Nephron (organoid): ENCODE results near the gene C20orf141.
A peak's percentile ranks its signal among the peaks of the same experiment; 100 is the strongest.

Source experiments
- H3K27ac Mint-ChIP-seq, 3 experiments: 2 replicates each; pipeline ENCODE4 v1.8.0; 2020; ENCODE audit warnings: mixed read lengths in 3 of 3, mild to moderate bottlenecking in 2 of 3, moderate library complexity in 1 of 3
- H3K27me3 Mint-ChIP-seq: 2 replicates; pipeline ENCODE4 v1.8.0; 2021; ENCODE audit warnings: low read depth, mild to moderate bottlenecking, moderate library complexity, mixed read lengths
- H3K36me3 Mint-ChIP-seq: 2 replicates; pipeline ENCODE4 v1.8.0; 2020; ENCODE audit warnings: low read depth, mixed read lengths
- H3K4me1 Mint-ChIP-seq: 2 replicates; pipeline ENCODE4 v1.8.0; 2020; ENCODE audit warnings: mixed read lengths
- H3K4me3 Mint-ChIP-seq, 3 experiments: 2 replicates each; pipeline ENCODE4 v1.8.0; 2020; ENCODE audit warnings: mild to moderate bottlenecking in 3 of 3, mixed read lengths in 3 of 3, moderate library complexity in 2 of 3
- H3K9me3 Mint-ChIP-seq: 2 replicates; pipeline ENCODE4 v1.8.0; 2020; ENCODE audit warnings: mixed read lengths
- CTCF ChIP-seq, 3 experiments: fragments of 200-600 bp; sonication (generic); IDR thresholded peaks; one replicate each; pipeline ENCODE4 v1.5.0; 2021; ENCODE audit warnings: antibody characterized with exemption in 3 of 3; ENCODE audit not compliant: unreplicated experiment in 3 of 3

The C20orf141 gene

GRCh38 chr20:2840967-2841531 is 26.3 kb downstream of the C20orf141 start:
- no peak for TF ChIP-seq CTCF (IDR thresholded peaks at IDR 0.05; ENCODE audit: unreplicated experiment in 3 of 3)
- no peaks in the 10 kb centered on the region for H3K27me3 Mint-ChIP-seq
- peak overlapping the region; percentile 88 to 95 (median 94) for H3K27ac Mint-ChIP-seq
- peaks cover 12% of the 10 kb centered on the region for H3K4me1 Mint-ChIP-seq
- peaks cover 30% of the 10 kb centered on the region for H3K36me3 Mint-ChIP-seq
- no peaks in the 10 kb centered on the region for H3K9me3 Mint-ChIP-seq
- peak overlapping the region; percentile 85 to 97 (median 91) for H3K4me3 Mint-ChIP-seq

- H3K4me1 Mint-ChIP-seq: peaks cover 5% of the 10 kb centered on the region
- no peak overlapping the region for H3K4me3 Mint-ChIP-seq
- H3K9me3 Mint-ChIP-seq: no peaks in the 10 kb centered on the region
- TF ChIP-seq CTCF (IDR thresholded peaks at IDR 0.05; ENCODE audit: unreplicated experiment in 3 of 3): no peak
- peaks cover 4% of the 10 kb centered on the region for H3K36me3 Mint-ChIP-seq
- no peak overlapping the region for H3K27ac Mint-ChIP-seq
- H3K27me3 Mint-ChIP-seq: no peaks in the 10 kb centered on the region
Observed at GRCh38 chr20:2845607-2846006, 30.8 kb downstream of the C20orf141 start.

- H3K4me3 Mint-ChIP-seq: no peak overlapping the region
- H3K36me3 Mint-ChIP-seq: peaks cover 4% of the 10 kb centered on the region
- no peaks in the 10 kb centered on the region for H3K27me3 Mint-ChIP-seq
- no peak for TF ChIP-seq CTCF (IDR thresholded peaks at IDR 0.05; ENCODE audit: unreplicated experiment in 3 of 3)
- H3K4me1 Mint-ChIP-seq: no peaks in the 10 kb centered on the region
- no peaks in the 10 kb centered on the region for H3K9me3 Mint-ChIP-seq
- H3K27ac Mint-ChIP-seq: no peak overlapping the region
Observed at GRCh38 chr20:2846698-2847097, 31.9 kb downstream of the C20orf141 start.

- no peaks in the 10 kb centered on the region for H3K9me3 Mint-ChIP-seq
- H3K27ac Mint-ChIP-seq: no peak overlapping the region
- no peak for TF ChIP-seq CTCF (IDR thresholded peaks at IDR 0.05; ENCODE audit: unreplicated experiment in 3 of 3)
- H3K36me3 Mint-ChIP-seq: peaks cover 4% of the 10 kb centered on the region
- peaks cover 5% of the 10 kb centered on the region for H3K4me1 Mint-ChIP-seq
- no peaks in the 10 kb centered on the region for H3K27me3 Mint-ChIP-seq
- H3K4me3 Mint-ChIP-seq: no peak overlapping the region
Observed at GRCh38 chr20:2847802-2848201, 33.0 kb downstream of the C20orf141 start.

- Mint-ChIP-seq H3K27ac (no peak overlapping the region), H3K4me1 (peaks cover 5% of the 10 kb centered on the region), H3K4me3 (no peak overlapping the region), H3K36me3 (peaks cover 4% of the 10 kb centered on the region), H3K9me3 (no peaks in the 10 kb centered on the region), H3K27me3 (no peaks in the 10 kb centered on the region)
- TF ChIP-seq CTCF (IDR thresholded peaks at IDR 0.05; ENCODE audit: unreplicated experiment in 3 of 3): no peak
Observed at GRCh38 chr20:2849529-2849928, 34.7 kb downstream of the C20orf141 start.

GRCh38 chr20:2851086-2851485 is 36.3 kb downstream of the C20orf141 start:
- Mint-ChIP-seq H3K36me3 (peaks cover 4% of the 10 kb centered on the region), H3K27ac (no peak overlapping the region), H3K4me1 (peaks cover 5% of the 10 kb centered on the region), H3K4me3 (no peak overlapping the region), H3K9me3 (no peaks in the 10 kb centered on the region), H3K27me3 (no peaks in the 10 kb centered on the region)
- TF ChIP-seq CTCF (IDR thresholded peaks at IDR 0.05; ENCODE audit: unreplicated experiment in 3 of 3): no peak
